Amniotic stem cell (primary cell): ENCODE results near the gene AXIN1.
"Not testable (repeated sequence)": the region's sequence is repeated elsewhere in the genome, so short reads cannot be mapped to it uniquely, and the experiment has no call there.

ENCODE experiments used
- DNase-seq: peaks from one replicate; lab custom pipeline; 2025; lab: John Stamatoyannopoulos, UW

AXIN1 gene

GRCh38 chr16:352547-353403, at the start of gene AXIN1:
Gene AXIN1, minus strand, starts transcription at chr16:352723. Its CDS starts 5,698 bp downstream, at chr16:347025.
- DNase-seq = peak; percentile 98

- DNase-seq = peak; percentile 88
These were observed 49.2 kb upstream of the AXIN1 start, which contains the start of gene DECR2 for GRCh38 chr16:401468-402348. Gene DECR2, plus strand, starts transcription at chr16:401885. Its CDS starts 79 bp downstream, at chr16:401964.

GRCh38 chr16:400061-400591, 47.6 kb upstream of the AXIN1 start:
- DNase-seq = no peak

GRCh38 chr16:399340-400019, 47.0 kb upstream of the AXIN1 start:
- DNase-seq = no peak

- no peak for DNase-seq
These were observed 46.2 kb upstream of the AXIN1 start for GRCh38 chr16:398561-399339.

GRCh38 chr16:397736-398332, 45.3 kb upstream of the AXIN1 start:
- DNase-seq = peak; percentile 38

- DNase-seq = no peak
These were observed 44.7 kb upstream of the AXIN1 start, which contains the start of gene NME4 for GRCh38 chr16:397135-397661. Gene NME4, plus strand, starts transcription at chr16:397199. Its CDS starts 24 bp downstream, at chr16:397223.

- DNase-seq = peak; percentile 7
These were observed 44.1 kb upstream of the AXIN1 start for GRCh38 chr16:396605-397004.

- DNase-seq = no peak
These were observed 43.7 kb upstream of the AXIN1 start for GRCh38 chr16:396199-396598.

GRCh38 chr16:392450-393030, 40.0 kb upstream of the AXIN1 start:
- DNase-seq = no peak

GRCh38 chr16:391885-392335, 39.4 kb upstream of the AXIN1 start:
- no peak for DNase-seq

GRCh38 chr16:389352-389751, 36.8 kb upstream of the AXIN1 start:
- no peak for DNase-seq

GRCh38 chr16:387761-388666, 35.5 kb upstream of the AXIN1 start:
- not testable (repeated sequence) for DNase-seq

- DNase-seq = no peak
These were observed 34.2 kb upstream of the AXIN1 start for GRCh38 chr16:386641-387156.

GRCh38 chr16:383326-384051, 31.0 kb upstream of the AXIN1 start:
- no peak for DNase-seq

GRCh38 chr16:381789-382717, 29.5 kb upstream of the AXIN1 start, which contains the start of gene PGAP6:
Gene PGAP6, minus strand, starts transcription at chr16:381978. Its CDS starts 157 bp downstream, at chr16:381821.
- peak; percentile 28 for DNase-seq
